HCT116 (cell line): Measurements from ENCODE around the gene PML. TPM values are rescaled to one million over a fixed set of nuclear protein-coding genes. Genes with fewer than 3 reads are reported as not detected.

Experiments
- ATAC-seq: fragments of 200-7000 bp; cut with Tn5 transposase; 2 replicates; pipeline ENCODE4 v1.9.1; 2020; ENCODE audit warnings: mild to moderate bottlenecking, moderate library complexity
- BruUV-seq: library from RNA; stranded (reverse); fragments of 400-500 nt; replicated peaks from 2 replicates; lab custom pipeline; 2021; lab: Mats Ljungman, UMichigan
- CTCF ChIA-PET: fragments of 300-600 bp; sonication (Branson Sonifier 250); formaldehyde crosslinking; loops from one replicate; lab custom pipeline; 2021; ENCODE audit warnings: antibody characterized with exemption; lab: Charles Lee
- POLR2A ChIA-PET: fragments of 300-600, 350-600 bp; sonication (Branson Sonifier 250); formaldehyde crosslinking; loops from one replicate; lab custom pipeline; 2021; ENCODE audit warnings: antibody characterized with exemption; lab: Charles Lee
- RAD21 ChIA-PET, 2 experiments: fragments of 300-600 bp; sonication (Branson Sonifier 250); formaldehyde crosslinking; loops; one replicate each; lab custom pipeline; 2023; ENCODE audit warnings: low total read pairs in 2 of 2; ENCODE audit not compliant: uncharacterized antibody in 2 of 2, unreplicated experiment in 2 of 2, low non-redundant PET in 1 of 2; lab: Charles Lee
- DNase-seq: peaks from one replicate; pipeline ENCODE4 v3.0.0-alpha.2; 2010; ENCODE audit warnings: low read depth, low spot score
- H2AFZ ChIP-seq: fragments of 200-600 bp; shearing (Covaris generic), sonication (generic); 2 replicates; pipeline ENCODE4 v1.6.1; 2017; ENCODE audit warnings: low read depth, mixed run types, mixed read lengths, antibody characterized with exemption, low read length; ENCODE audit not compliant: poor library complexity, severe bottlenecking
- H3K27ac ChIP-seq: 2 replicates; pipeline ENCODE4 v1.5.1; 2012; ENCODE audit warnings: low read depth, low read length
- H3K27me3 ChIP-seq: fragments of 200-600 bp; sonication (generic); 2 replicates; pipeline ENCODE4 v1.6.1; 2016; ENCODE audit warnings: mixed run types, low read length, mixed read lengths; ENCODE audit not compliant: insufficient read depth
- H3K36me3 ChIP-seq, 2 experiments: fragments of 200-500 bp in 1 of 2; fragments of 200-600 bp in 1 of 2; sonication (Bioruptor generic) in 1 of 2; sonication (generic) in 1 of 2; 2 replicates each; pipeline versions ENCODE4 v1.5.1 to v1.6.1; 2014 to 2016; ENCODE audit warnings: low read length in 2 of 2, inconsistent platforms in 1 of 2, mixed read lengths in 1 of 2, mixed run types in 1 of 2; ENCODE audit not compliant: insufficient read depth in 2 of 2, control insufficient read depth in 1 of 2
- H3K4me1 ChIP-seq, 2 experiments: fragments of 200-600 bp in 1 of 2; sonication (generic) in 1 of 2; 2 replicates each; pipeline versions ENCODE4 v1.5.1 to v1.6.1; 2012 to 2017; ENCODE audit warnings: low read length in 2 of 2, inconsistent platforms in 1 of 2, mild to moderate bottlenecking in 1 of 2, mixed read lengths in 1 of 2, mixed run types in 1 of 2, moderate library complexity in 1 of 2; ENCODE audit not compliant: insufficient read depth in 2 of 2, control insufficient read depth in 1 of 2
- H3K4me2 ChIP-seq: fragments of 200-600 bp; sonication (generic); 2 replicates; pipeline ENCODE4 v1.6.1; 2017; ENCODE audit warnings: mixed run types, low read length, mixed read lengths
- H3K4me3 ChIP-seq, 2 experiments: fragments of 200-600 bp in 1 of 2; sonication (generic) in 1 of 2; replicated peaks in 1 of 2; 2 replicates each; pipeline ENCODE4 v1.5.1; 2011 to 2016; ENCODE audit warnings: low read length in 2 of 2, control low read depth in 1 of 2, low read depth in 1 of 2, mild to moderate bottlenecking in 1 of 2, mixed read lengths in 1 of 2, mixed run types in 1 of 2
- H3K79me2 ChIP-seq: fragments of 200-600 bp; sonication (generic); 2 replicates; pipeline ENCODE4 v1.6.1; 2017; ENCODE audit warnings: mild to moderate bottlenecking, mixed run types, low read length, moderate library complexity, mixed read lengths; ENCODE audit not compliant: insufficient read depth
- H3K9ac ChIP-seq: fragments of 200-600 bp; sonication (generic); 2 replicates; pipeline ENCODE4 v1.6.1; 2016; ENCODE audit warnings: low read length, mixed read lengths
- H3K9me2 ChIP-seq: fragments of 200-600 bp; sonication (generic), shearing (Covaris generic); 2 replicates; pipeline ENCODE4 v1.6.1; 2017; ENCODE audit warnings: mixed run types, mild to moderate bottlenecking, moderate library complexity; ENCODE audit not compliant: insufficient read depth
- H3K9me3 ChIP-seq, 2 experiments: fragments of 200-500 bp in 1 of 2; fragments of 200-600 bp in 1 of 2; sonication (Bioruptor generic) in 1 of 2; sonication (generic) in 1 of 2; 2 replicates each; pipeline ENCODE4 v1.6.1; 2014 to 2017; ENCODE audit warnings: low read length in 2 of 2, mixed read lengths in 2 of 2, inconsistent platforms in 1 of 2, low read depth in 1 of 2, mild to moderate bottlenecking in 1 of 2, mixed run types in 1 of 2, moderate library complexity in 1 of 2; ENCODE audit not compliant: control insufficient read depth in 1 of 2, insufficient read depth in 1 of 2
- H4K20me1 ChIP-seq: fragments of 200-600 bp; sonication (generic), shearing (Covaris generic); 2 replicates; pipeline ENCODE4 v1.6.1; 2017; ENCODE audit warnings: mixed run types, mild to moderate bottlenecking, moderate library complexity; ENCODE audit not compliant: insufficient read depth
- ATF3 ChIP-seq: IDR thresholded peaks from 2 replicates; pipeline ENCODE4 v1.6.1; 2012
- CBX3 ChIP-seq: IDR thresholded peaks from 2 replicates; pipeline ENCODE4 v1.6.1; 2012; ENCODE audit warnings: low read depth
- CEBPB ChIP-seq: IDR thresholded peaks from 2 replicates; pipeline ENCODE4 v1.6.1; 2012; ENCODE audit warnings: low read depth
- CTCF ChIP-seq, 3 experiments: fragments of 200-600 bp in 1 of 3; sonication (generic) in 1 of 3; IDR thresholded peaks in 2 of 3; conservative IDR thresholded peaks in 1 of 3; 2 replicates each; pipeline ENCODE4 v1.5.1; 2012 to 2017; ENCODE audit warnings: low read depth in 2 of 3, low read length in 2 of 3, antibody characterized with exemption in 1 of 3, borderline replicate concordance in 1 of 3, control low read depth in 1 of 3, mild to moderate bottlenecking in 1 of 3, mixed read lengths in 1 of 3, mixed run types in 1 of 3, moderate library complexity in 1 of 3; ENCODE audit not compliant: insufficient read depth in 1 of 3
- EGR1 ChIP-seq: IDR thresholded peaks from 2 replicates; pipeline ENCODE4 v1.6.1; 2012; ENCODE audit warnings: low read depth
- JUND ChIP-seq: IDR thresholded peaks from 2 replicates; pipeline ENCODE4 v1.6.1; 2012
- MAX ChIP-seq: IDR thresholded peaks from 2 replicates; pipeline ENCODE4 v1.6.1; 2012
- POLR2A ChIP-seq: IDR thresholded peaks from 2 replicates; pipeline ENCODE4 v1.7.0; 2011; ENCODE audit warnings: borderline replicate concordance; ENCODE audit not compliant: insufficient read depth, insufficient read length; ENCODE audit errors: extremely low read depth
- POLR2AphosphoS5 ChIP-seq: IDR thresholded peaks from 2 replicates; pipeline ENCODE4 v1.6.1; 2011; ENCODE audit warnings: mild to moderate bottlenecking, low read depth, low read length, moderate library complexity
- RAD21 ChIP-seq: IDR thresholded peaks from 2 replicates; pipeline ENCODE4 v1.6.1; 2012; ENCODE audit warnings: low read depth, mild to moderate bottlenecking
- REST ChIP-seq: IDR thresholded peaks from 2 replicates; pipeline ENCODE4 v1.6.1; 2012; ENCODE audit warnings: low read depth
- SIN3A ChIP-seq: IDR thresholded peaks from 2 replicates; pipeline ENCODE4 v1.6.1; 2012; ENCODE audit warnings: low read depth
- SRF ChIP-seq: IDR thresholded peaks from 2 replicates; pipeline ENCODE4 v1.6.1; 2012; ENCODE audit warnings: low read depth
- TCF7L2 ChIP-seq: IDR thresholded peaks from 2 replicates; pipeline ENCODE4 v1.7.0; 2011; ENCODE audit warnings: borderline replicate concordance, inconsistent platforms; ENCODE audit not compliant: insufficient read depth, insufficient read length; ENCODE audit errors: extremely low read depth
- YY1 ChIP-seq: IDR thresholded peaks from 2 replicates; pipeline ENCODE4 v1.6.1; 2011; ENCODE audit warnings: low read length, low read depth, moderate library complexity, mild to moderate bottlenecking; ENCODE audit not compliant: insufficient replicate concordance; ENCODE audit errors: extremely low read depth
- ZBTB33 ChIP-seq: IDR thresholded peaks from 2 replicates; pipeline ENCODE4 v1.6.1; 2011; ENCODE audit warnings: mild to moderate bottlenecking, low read length, moderate library complexity; ENCODE audit not compliant: insufficient replicate concordance; ENCODE audit errors: extremely low read depth
- ZNF274 ChIP-seq: fragments of 200-500 bp; sonication (Bioruptor generic); IDR thresholded peaks from 2 replicates; pipeline ENCODE4 v1.6.1; 2014; ENCODE audit warnings: mild to moderate bottlenecking, low read depth, low read length, inconsistent platforms
- intact Hi-C: fragments of 100-400 bp; cut with micrococcal nuclease; formaldehyde crosslinking; loops from 2 replicates; pipeline ENCODE4 v1.10.0; 2022
- total RNA-seq: library from RNA; stranded (reverse); gene quantifications from one replicate; pipeline ENCODE4 v1.2.1, GENCODE V29; 2021; ENCODE audit not compliant: unreplicated experiment

PML gene
- total RNA-seq, 1 experiment from 2014 or later: 28.1 TPM

- TF ChIP-seq REST (no peak), YY1 (no peak)
Observed at GRCh38 chr15:74025436-74025835, 30.9 kb downstream of the PML start (continued).

GRCh38 chr15:74027688-74028087 lies 33.2 kb downstream of the PML start:
- no TSS peak for BruUV-seq
- RAD21 ChIA-PET: no interaction called here
- H3K79me2 ChIP-seq: no peaks in the 10 kb centered on the region
- DNase-seq (no peak), ATAC-seq (no peak)
- no peaks in the 10 kb centered on the region for H3K9me2 ChIP-seq
- no peak overlapping the region for H3K9ac ChIP-seq
- CTCF ChIA-PET: interaction anchor here (1.0 to 1.6 kb wide), 2 partner anchors 9 to 21 kb away, joined by 4 to 8 read pairs; no protein-coding TSS in a partner anchor
- no peak overlapping the region for H3K4me3 ChIP-seq
- H3K27ac ChIP-seq: no peak overlapping the region
- H3K9me3 ChIP-seq: no peaks in the 10 kb centered on the region
- no peak overlapping the region for H3K4me2 ChIP-seq
- POLR2A ChIA-PET: no interaction called here
- TF ChIP-seq POLR2A (no peak), ZBTB33 (no peak), TCF7L2 (no peak), POLR2AphosphoS5 (no peak), MAX (no peak), RAD21 (no peak), EGR1 (no peak), CEBPB (no peak), ZNF274 (no peak), CTCF (IDR thresholded peaks at IDR 0.05 in 2 of 3, conservative IDR thresholded peaks at IDR 0.05 in 1 of 3; ENCODE audit: borderline replicate concordance in 1 of 3, insufficient read depth in 1 of 3, low read depth in 2 of 3, low read length in 2 of 3) (no peak), CBX3 (no peak), SIN3A (no peak), JUND (no peak), ATF3 (no peak), SRF (no peak)
- no peaks in the 10 kb centered on the region for H4K20me1 ChIP-seq
- no peak overlapping the region for H2AFZ ChIP-seq
- no peaks in the 10 kb centered on the region for H3K4me1 ChIP-seq
- no peaks in the 10 kb centered on the region for H3K27me3 ChIP-seq
- H3K36me3 ChIP-seq: no peaks in the 10 kb centered on the region; a peak in 2 of 4 replicates
- intact Hi-C loops: no loop called here
